SK-MEL-5 (cell line): Measurements from ENCODE around the gene DEK. TPM values are rescaled to one million over a fixed set of nuclear protein-coding genes. Genes with fewer than 3 reads are reported as not detected.

Experiments
- DNase-seq: peaks from one replicate; pipeline ENCODE4 v3.0.0-alpha.2; 2016; ENCODE audit warnings: low read depth, low spot score
- in situ Hi-C: cut with HindIII; loops from 2 replicates; pipeline ENCODE4 v1.10.0; 2016; ENCODE audit warnings: low sequenced_read_pairs, high pct_unique_total_duplicates, low pct_unique_long_range_greater_than_20kb
- total RNA-seq: library from RNA; depleted of rRNA; stranded (reverse); fragments of >200 nt; shearing (Covaris generic); gene quantifications from 2 replicates; pipeline ENCODE4 v1.2.3, GENCODE V29; 2014

Gene DEK
- total RNA-seq, 1 experiment from 2014 or later, result 141 TPM

DNA sequence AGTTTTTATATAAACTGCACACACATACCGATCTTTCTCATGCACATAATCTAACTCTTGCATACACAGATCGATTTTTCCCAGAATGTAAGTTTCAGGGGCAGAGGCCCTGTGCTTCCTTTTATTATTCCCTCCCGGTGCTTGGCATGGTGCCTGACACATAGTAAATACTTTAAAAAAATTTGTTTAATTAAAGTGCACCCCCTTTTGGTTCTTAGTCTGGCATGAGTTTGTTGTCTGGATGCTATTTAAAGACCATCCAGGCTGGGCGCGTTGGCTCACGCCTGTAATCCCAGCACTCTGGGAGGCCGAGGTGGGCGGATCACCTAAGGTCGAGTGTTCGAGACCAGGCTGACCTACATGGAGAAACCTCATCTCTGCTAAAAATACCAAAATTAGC is 5.4 kb upstream of the DEK start:
- DNase-seq, result no peak
- in situ Hi-C loops, result no loop called here

DNA sequence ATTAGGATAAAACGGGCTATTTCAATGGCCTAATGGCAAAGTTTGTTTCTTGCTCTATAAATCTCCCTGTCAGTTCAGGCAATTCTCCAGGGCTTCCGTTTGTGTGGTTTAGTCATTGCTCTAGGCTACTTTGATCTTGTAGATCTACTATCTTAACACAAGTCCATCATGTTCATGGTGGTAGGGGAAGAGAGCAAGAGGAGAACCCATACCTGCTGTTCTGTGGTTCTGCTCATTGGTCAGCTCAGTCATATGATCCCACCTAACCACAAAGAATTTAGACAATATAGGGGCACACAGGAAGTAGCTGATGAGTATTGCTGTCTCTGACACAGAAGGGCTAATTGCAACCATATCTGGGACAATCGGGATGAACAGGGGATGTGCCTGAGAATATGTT is 4.9 kb upstream of the DEK start:
- no peak for DNase-seq
- in situ Hi-C loops, result no loop called here

DNA sequence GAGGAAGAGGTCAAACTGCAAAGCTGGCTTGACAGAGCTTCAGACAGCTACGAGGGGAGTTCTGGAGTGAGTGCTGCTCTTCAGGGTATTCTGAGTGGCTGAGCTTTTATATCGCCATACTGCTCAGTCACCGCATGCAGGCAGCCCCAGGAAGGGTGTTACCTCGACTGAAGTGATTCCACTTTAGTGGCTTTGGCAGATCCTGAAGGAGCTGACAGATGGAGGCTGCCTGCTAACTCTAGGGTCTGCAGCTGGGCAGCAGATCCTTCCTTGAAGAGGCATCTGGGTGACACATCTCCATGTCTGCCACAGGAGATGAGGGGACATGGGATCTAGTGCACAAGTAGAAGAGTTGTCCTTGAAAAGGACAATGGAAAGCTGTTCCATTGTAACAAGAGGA is 3.7 kb upstream of the DEK start:
- no peak for DNase-seq
- in situ Hi-C loops, result no loop called here

GRCh38 chr6:18266523-18266912 is 2.2 kb upstream of the DEK start:
- in situ Hi-C loops, result no loop called here
- DNase-seq, result no peak

GRCh38 chr6:18265787-18266522 is 1.6 kb upstream of the DEK start:
- no peak for DNase-seq
- in situ Hi-C loops, result no loop called here

DNA sequence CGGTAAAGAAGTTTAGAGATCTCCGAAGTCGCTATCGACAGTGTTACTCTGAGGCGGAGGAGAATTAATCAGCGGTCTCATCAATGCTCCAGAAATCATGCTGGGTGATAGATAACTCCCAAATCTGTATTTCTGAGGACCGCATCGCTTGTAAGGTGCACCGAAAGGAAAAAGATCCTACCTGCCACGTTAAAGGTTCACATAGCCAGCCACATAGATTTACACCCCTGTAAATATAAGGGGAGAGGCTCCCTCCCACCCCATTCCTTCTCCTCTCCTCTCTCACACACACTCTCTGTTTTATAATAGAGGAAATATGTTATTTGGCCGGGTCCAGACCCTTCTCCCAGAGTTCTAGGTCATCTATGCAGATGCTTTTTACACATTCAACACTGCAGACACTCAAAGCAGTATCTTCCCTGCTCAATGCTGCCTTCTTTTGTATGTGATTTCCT is 620 bp upstream of the DEK start:
- DNase-seq, result no peak
- in situ Hi-C loops, result no loop called here

- in situ Hi-C loops, result no loop called here
- no peak for DNase-seq
Measured at GRCh38 chr6:18263418-18264218, 712 bp downstream of the DEK start.

GRCh38 chr6:18262702-18263417 is 1.5 kb downstream of the DEK start:
- in situ Hi-C loops, result no loop called here
- peak; percentile 37 for DNase-seq

DNA sequence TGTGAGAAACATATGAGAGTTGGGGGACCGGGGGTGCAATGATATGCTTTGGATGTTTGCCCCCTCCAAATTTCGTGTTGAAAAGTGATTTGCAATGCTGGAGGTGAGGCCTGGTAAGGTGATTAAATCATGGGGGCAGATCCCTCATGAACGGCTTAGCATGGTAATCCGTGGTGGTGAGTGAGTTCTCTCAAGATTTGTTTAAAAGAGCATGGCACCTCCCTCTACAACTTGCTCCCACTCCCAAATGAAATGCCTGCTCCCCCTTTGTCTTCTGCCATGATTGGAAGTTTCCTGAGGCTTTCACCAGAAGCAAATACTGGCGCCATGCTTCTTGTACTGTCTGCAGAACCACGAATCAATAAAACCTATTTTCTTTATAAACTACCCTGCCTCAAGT is 2.5 kb downstream of the DEK start:
- no peak for DNase-seq
- in situ Hi-C loops, result no loop called here

- DNase-seq, result peak; percentile 54
- in situ Hi-C loops, result no loop called here
Measured at GRCh38 chr6:18260448-18261106, 3.8 kb downstream of the DEK start.

GRCh38 chr6:18259675-18260447 is 4.5 kb downstream of the DEK start:
- in situ Hi-C loops, result no loop called here

GRCh38 chr6:18254793-18255192 is 9.5 kb downstream of the DEK start:
- in situ Hi-C loops, result no loop called here
- DNase-seq, result no peak

More at GRCh38 chr6:18259675-18260447, 4.5 kb downstream of the DEK start:
- no peak for DNase-seq

- in situ Hi-C loops, result no loop called here
- no peak for DNase-seq
Measured at GRCh38 chr6:18253635-18254034, 10.7 kb downstream of the DEK start.

DNA sequence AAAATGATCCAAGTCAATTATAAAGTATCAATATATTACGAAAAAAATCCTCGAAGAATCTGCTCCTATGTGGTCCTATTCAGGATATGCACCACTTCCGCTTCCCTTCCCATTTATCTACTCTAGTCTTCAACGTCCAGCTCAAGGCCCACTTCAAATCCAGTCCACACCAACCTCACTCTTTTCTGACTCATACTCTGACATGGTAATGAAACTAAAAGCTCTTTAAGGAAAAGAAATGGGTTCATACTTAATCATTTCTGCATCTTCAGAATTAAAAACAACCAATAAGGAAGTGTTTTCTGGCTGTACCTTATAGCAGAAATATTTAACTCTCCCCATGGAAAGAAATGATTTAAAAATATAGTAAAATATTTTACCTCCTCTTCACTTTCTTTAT is 15.1 kb downstream of the DEK start:
- no peak for DNase-seq
- in situ Hi-C loops, result no loop called here

DNA sequence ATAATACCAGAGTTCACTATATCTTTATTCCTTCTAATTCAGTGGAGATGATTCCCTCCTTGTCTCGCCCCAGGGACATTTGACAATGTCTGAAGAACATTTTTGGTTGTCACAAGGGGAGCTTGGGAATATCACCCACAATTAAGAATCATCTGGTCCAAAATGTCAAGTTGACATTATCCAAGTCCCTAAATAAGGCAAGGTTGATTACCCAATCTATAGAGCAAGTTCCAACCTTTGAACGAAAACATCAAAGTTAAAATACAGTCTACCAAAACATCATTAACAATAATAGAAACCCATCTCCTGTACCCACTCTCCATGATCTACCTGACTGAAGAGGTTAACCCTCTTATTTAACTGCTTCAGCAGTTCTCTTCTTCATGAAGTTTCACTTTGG is 15.6 kb downstream of the DEK start:
- no peak for DNase-seq
- in situ Hi-C loops, result no loop called here

- in situ Hi-C loops, result no loop called here
- DNase-seq, result no peak
Measured at GRCh38 chr6:18247002-18247401, 17.3 kb downstream of the DEK start.

GRCh38 chr6:18246205-18246604 is 18.1 kb downstream of the DEK start:
- no peak for DNase-seq

More at GRCh38 chr6:18246205-18246604, 18.1 kb downstream of the DEK start:
- in situ Hi-C loops, result no loop called here
